Bronchial epithelial cell (primary cell): ENCODE results near the gene ZMAT5. TPM values are rescaled to one million over a fixed set of nuclear protein-coding genes. Genes with fewer than 3 reads are reported as not detected.

Experiments used
- DNase-seq: peaks from one replicate; pipeline ENCODE4 v3.0.0-alpha.2; 2010; ENCODE audit warnings: low read depth
- FAIRE-seq: peaks from 2 replicates; lab custom pipeline; 2011; peaks lifted over from hg19 to GRCh38; lab: Jason Lieb, UNC
- H3K27me3 ChIP-seq: 2 replicates; pipeline ENCODE4 v1.5.1; 2011; ENCODE audit warnings: low read length; ENCODE audit not compliant: control insufficient read depth, insufficient read depth
- H3K36me3 ChIP-seq: 2 replicates; pipeline ENCODE4 v1.5.1; 2011; ENCODE audit warnings: low read length; ENCODE audit not compliant: control insufficient read depth, insufficient read depth
- H3K4me3 ChIP-seq: 2 replicates; pipeline ENCODE4 v1.5.1; 2011; ENCODE audit warnings: mild to moderate bottlenecking, low read depth, low read length, control low read depth
- total RNA-seq: library from RNA; depleted of rRNA; stranded (reverse); fragments of >200 nt; gene quantifications from 2 replicates; pipeline ENCODE4 v1.2.1, GENCODE V29; 2014
- TF ChIP-seq, protein P1 (sequence below): IDR thresholded peaks from 2 replicates; pipeline ENCODE4 v1.5.1; 2011; ENCODE audit warnings: mild to moderate bottlenecking, moderate library complexity, low read length, control low read depth, inconsistent platforms; ENCODE audit not compliant: insufficient read depth, severe bottlenecking

ZMAT5 gene
- total RNA-seq, 1 donor from 2014 or later = 24.7 TPM

DNA sequence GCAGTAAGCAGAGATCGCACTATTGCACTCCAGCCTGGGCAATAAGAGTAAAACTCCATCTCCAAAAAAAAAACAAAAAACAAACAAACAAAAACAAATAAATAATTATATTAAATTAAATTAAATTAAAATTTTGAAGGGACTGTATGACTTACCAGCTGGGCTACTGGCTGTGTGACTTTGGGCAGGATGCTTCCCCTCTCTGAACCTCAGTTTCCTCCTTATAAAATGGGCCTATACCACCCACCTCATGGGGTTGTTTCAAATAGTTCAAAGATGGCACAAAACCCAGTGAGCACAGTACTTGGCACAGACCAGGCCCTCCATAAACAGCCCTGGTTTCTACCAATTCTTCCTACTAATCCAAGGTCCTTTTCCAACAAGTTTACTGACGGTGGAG, 36.4 kb upstream of the ZMAT5 start:
- TF ChIP-seq, protein P1, sequence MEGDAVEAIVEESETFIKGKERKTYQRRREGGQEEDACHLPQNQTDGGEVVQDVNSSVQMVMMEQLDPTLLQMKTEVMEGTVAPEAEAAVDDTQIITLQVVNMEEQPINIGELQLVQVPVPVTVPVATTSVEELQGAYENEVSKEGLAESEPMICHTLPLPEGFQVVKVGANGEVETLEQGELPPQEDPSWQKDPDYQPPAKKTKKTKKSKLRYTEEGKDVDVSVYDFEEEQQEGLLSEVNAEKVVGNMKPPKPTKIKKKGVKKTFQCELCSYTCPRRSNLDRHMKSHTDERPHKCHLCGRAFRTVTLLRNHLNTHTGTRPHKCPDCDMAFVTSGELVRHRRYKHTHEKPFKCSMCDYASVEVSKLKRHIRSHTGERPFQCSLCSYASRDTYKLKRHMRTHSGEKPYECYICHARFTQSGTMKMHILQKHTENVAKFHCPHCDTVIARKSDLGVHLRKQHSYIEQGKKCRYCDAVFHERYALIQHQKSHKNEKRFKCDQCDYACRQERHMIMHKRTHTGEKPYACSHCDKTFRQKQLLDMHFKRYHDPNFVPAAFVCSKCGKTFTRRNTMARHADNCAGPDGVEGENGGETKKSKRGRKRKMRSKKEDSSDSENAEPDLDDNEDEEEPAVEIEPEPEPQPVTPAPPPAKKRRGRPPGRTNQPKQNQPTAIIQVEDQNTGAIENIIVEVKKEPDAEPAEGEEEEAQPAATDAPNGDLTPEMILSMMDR = no peak
- no peaks in the 10 kb centered on the region for H3K27me3 ChIP-seq
- DNase-seq (no peak), FAIRE-seq (no peak)
- no peak overlapping the region for H3K4me3 ChIP-seq
- peaks cover 38% of the 10 kb centered on the region for H3K36me3 ChIP-seq

DNA sequence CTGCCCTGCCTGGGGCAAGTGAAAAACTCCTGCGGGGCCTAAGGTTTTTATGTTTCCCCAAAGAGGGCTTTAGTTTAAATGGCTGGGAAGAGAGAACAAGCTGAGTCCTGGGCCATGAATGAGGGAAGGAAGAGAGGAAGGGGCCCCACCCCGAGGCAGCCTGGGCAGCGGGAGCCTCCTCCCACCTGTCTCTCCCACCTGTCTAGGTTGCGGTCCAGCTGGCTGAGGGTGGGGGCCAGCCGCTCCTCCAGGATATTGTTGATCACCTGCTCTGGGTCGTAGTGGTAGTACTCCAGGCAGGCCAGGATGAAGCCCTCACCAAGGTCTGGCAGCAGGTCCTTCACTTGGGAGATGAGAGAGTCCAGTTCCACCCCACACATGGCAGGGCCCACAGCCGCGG, 35.0 kb upstream of the ZMAT5 start:
- no peak for DNase-seq
- FAIRE-seq = no peak
- peaks cover 32% of the 10 kb centered on the region for H3K36me3 ChIP-seq
- TF ChIP-seq, protein P1 = no peak
- H3K4me3 ChIP-seq = no peak overlapping the region
- H3K27me3 ChIP-seq = no peaks in the 10 kb centered on the region

DNA sequence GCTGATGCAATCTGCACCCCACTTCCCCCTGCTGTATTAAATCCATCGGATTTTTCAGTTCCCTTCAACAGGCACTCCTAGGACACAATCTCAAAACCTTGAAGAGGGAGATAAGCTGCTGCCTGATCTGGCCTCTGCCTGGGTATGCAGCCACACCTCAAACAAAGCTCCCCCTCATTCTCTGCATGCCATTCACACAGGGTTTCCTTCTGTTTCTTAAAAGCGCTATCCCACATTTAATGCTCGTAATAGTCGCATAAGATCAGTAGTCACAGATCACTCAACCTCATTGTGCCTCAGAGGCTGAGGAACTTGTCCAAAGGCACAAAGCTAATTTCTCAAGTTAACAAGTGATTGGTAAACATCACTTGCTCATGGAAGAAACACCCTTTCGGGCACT, 34.3 kb upstream of the ZMAT5 start:
- Histone ChIP-seq H3K27me3 (no peaks in the 10 kb centered on the region), H3K4me3 (no peak overlapping the region), H3K36me3 (peaks cover 29% of the 10 kb centered on the region)
- TF ChIP-seq, protein P1 = no peak
- FAIRE-seq = no peak
- DNase-seq = no peak

DNA sequence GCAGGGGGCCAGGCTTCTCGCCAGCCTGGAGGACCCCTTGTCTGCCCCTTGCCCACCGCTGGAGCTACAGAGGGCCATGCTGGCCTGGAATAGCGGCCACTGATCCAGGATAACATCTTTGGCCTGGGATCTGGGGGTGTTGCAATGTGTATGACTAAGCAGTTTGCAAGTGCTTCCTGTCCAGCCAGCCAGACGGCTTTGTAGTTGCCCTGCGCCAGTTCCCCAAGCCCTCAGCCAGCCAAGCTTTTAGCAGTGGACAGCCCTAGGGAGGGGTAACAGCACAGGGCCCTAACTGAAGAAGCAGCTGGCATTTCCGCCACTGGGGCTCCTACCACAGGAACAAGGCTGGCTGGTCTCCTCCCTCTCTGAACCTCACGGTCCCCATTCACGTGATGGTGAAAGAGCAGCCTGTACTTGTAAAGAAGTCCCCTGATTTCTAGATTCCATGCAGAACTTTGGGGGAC, 32.4 kb upstream of the ZMAT5 start:
- FAIRE-seq = peak; percentile 75
- DNase-seq = peak; percentile 91
- peaks cover 15% of the 10 kb centered on the region for H3K36me3 ChIP-seq
- no peak overlapping the region for H3K4me3 ChIP-seq
- TF ChIP-seq, protein P1 = peak; percentile 16
- no peaks in the 10 kb centered on the region for H3K27me3 ChIP-seq

DNA sequence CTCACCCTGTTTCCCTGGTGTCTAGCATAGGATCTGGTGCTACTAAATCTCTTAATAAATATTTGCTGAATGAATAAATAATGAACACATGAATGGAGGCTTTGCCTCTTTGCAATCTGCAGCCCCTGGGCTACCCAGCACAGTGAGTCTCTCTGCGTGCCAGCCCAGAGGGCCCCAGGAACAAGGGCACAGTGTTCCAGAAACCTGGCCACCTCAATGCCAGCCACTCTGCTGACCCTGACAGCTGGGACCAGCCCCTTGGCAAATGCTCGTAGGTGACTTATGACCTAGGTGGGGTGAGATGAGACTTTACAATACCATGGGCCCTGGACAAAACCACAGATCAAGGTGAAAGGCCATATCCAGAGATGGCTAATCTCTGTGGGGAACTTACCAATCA, 32.0 kb upstream of the ZMAT5 start:
- H3K4me3 ChIP-seq = no peak overlapping the region
- TF ChIP-seq, protein P1 = no peak
- no peaks in the 10 kb centered on the region for H3K27me3 ChIP-seq
- FAIRE-seq (no peak), DNase-seq (no peak)
- H3K36me3 ChIP-seq = peaks cover 13% of the 10 kb centered on the region

DNA sequence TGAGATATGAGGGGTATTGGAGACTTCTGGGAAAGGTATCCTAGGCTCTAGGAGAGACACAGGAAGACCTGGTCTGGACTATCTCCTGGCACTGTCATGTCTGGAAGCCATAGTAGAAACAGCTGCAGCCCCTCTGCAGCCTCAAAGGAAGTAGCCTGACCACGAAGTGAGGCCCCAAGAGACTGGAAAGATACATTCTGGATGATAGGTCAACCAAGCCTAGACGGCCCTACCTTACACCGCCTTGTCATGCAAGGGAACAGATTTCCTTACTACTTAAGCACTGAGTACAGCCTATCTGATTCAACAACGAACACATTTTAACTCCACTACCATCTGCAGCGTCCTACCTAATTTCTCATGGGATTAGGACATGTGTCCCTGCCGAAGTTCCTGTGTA, 31.5 kb upstream of the ZMAT5 start:
- Histone ChIP-seq H3K27me3 (no peaks in the 10 kb centered on the region), H3K36me3 (peaks cover 12% of the 10 kb centered on the region), H3K4me3 (no peak overlapping the region)
- TF ChIP-seq, protein P1 = no peak
- DNase-seq (no peak), FAIRE-seq (peak; percentile 77)
